GM12892 (cell line): ENCODE results near the gene ULK1.

Experiments
- POLR2A ChIP-seq: IDR thresholded peaks from 2 replicates; pipeline ENCODE4 v1.6.1; 2011; ENCODE audit warnings: low read depth, low read length, control low read depth
- POLR2AphosphoS5 ChIP-seq: IDR thresholded peaks from 2 replicates; pipeline ENCODE4 v1.6.1; 2011; ENCODE audit warnings: low read depth, low read length, control low read depth
- TAF1 ChIP-seq: IDR thresholded peaks from 2 replicates; pipeline ENCODE4 v1.6.1; 2011; ENCODE audit warnings: low read depth, mild to moderate bottlenecking, control low read depth, low read length, borderline replicate concordance

GRCh38 chr12:131940141-131940547 lies 45.7 kb downstream of the ULK1 start:
- no peak for TF ChIP-seq POLR2A
- no peak for TF ChIP-seq POLR2AphosphoS5
- TF ChIP-seq TAF1: no peak
